ENCODE data around the gene P2RX4. TPM values are rescaled to one million over a fixed set of nuclear protein-coding genes. Genes with fewer than 3 reads are reported as not detected.

The P2RX4 gene
- total RNA-seq, 4 donors from 2014 or later: 46.3 to 107 (median 65.3) TPM

GRCh38 chr12:121181181-121181580 lies 28.7 kb upstream of the P2RX4 start:
- ATAC-seq (ENCODE audit: low FRiP score) (no peak), DNase-seq (ENCODE audit: low spot score) (no peak)
- TF ChIP-seq, protein P1, sequence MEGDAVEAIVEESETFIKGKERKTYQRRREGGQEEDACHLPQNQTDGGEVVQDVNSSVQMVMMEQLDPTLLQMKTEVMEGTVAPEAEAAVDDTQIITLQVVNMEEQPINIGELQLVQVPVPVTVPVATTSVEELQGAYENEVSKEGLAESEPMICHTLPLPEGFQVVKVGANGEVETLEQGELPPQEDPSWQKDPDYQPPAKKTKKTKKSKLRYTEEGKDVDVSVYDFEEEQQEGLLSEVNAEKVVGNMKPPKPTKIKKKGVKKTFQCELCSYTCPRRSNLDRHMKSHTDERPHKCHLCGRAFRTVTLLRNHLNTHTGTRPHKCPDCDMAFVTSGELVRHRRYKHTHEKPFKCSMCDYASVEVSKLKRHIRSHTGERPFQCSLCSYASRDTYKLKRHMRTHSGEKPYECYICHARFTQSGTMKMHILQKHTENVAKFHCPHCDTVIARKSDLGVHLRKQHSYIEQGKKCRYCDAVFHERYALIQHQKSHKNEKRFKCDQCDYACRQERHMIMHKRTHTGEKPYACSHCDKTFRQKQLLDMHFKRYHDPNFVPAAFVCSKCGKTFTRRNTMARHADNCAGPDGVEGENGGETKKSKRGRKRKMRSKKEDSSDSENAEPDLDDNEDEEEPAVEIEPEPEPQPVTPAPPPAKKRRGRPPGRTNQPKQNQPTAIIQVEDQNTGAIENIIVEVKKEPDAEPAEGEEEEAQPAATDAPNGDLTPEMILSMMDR (IDR thresholded peaks at IDR 0.05): no peak

- TF ChIP-seq, protein P1 (IDR thresholded peaks at IDR 0.05): no peak
- DNase-seq (ENCODE audit: low spot score): no peak
- no peak for ATAC-seq (ENCODE audit: low FRiP score)
Observed at GRCh38 chr12:121182222-121182893, 27.6 kb upstream of the P2RX4 start.

DNA sequence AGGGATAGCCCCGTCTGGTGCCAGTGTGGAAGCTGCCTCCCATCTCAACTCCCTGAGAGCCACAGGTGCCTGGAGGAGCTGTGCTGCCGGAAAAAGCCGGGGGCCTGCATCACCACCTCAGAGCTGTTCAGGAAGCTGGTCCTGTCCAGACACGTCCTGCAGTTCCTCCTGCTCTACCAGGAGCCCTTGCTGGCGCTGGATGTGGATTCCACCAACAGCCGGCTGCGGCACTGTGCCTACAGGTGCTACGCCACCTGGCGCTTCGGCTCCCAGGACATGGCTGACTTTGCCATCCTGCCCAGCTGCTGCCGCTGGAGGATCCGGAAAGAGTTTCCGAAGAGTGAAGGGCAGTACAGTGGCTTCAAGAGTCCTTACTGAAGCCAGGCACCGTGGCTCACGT lies 25.5 kb upstream of the P2RX4 start:
- TF ChIP-seq, protein P1 (IDR thresholded peaks at IDR 0.05): no peak
- DNase-seq (ENCODE audit: low spot score): no peak
- ATAC-seq (ENCODE audit: low FRiP score): no peak

- ATAC-seq (ENCODE audit: low FRiP score) (no peak), DNase-seq (ENCODE audit: low spot score) (no peak)
- TF ChIP-seq, protein P1 (IDR thresholded peaks at IDR 0.05): no peak
Observed at GRCh38 chr12:121184984-121185889, 24.7 kb upstream of the P2RX4 start.

DNA sequence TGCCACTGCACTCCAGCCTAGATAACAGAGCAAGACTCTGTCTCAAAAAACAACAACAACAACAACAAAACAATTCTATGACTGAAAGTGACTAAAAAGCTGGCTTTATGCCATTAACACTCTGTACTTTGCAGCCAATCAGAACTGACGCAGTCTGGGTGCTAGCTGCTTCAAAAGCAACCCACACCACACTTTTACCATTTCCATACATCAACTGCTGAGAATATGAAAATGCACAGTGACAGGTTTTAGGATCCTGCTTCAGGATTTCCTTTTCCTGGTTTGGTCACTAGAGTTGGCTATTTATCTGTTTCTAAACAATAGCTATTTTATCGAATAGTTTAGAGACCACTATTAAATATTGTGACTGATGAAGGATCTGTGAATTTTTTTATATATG lies 23.1 kb upstream of the P2RX4 start:
- ATAC-seq (ENCODE audit: low FRiP score): no peak
- TF ChIP-seq, protein P1 (IDR thresholded peaks at IDR 0.05): no peak
- no peak for DNase-seq (ENCODE audit: low spot score)

GRCh38 chr12:121187501-121187900 lies 22.4 kb upstream of the P2RX4 start:
- DNase-seq (ENCODE audit: low spot score) (no peak), ATAC-seq (ENCODE audit: low FRiP score) (no peak)
- TF ChIP-seq, protein P1 (IDR thresholded peaks at IDR 0.05): no peak

Data from omental fat pad (tissue), 4 donors.